ENCODE results near the gene CDS1.
A peak's percentile ranks its signal among the peaks of the same experiment; 100 is the strongest.
"Not testable (repeated sequence)": the region's sequence is repeated elsewhere in the genome, so short reads cannot be mapped to it uniquely, and the experiment has no call there.

The CDS1 gene

DNA sequence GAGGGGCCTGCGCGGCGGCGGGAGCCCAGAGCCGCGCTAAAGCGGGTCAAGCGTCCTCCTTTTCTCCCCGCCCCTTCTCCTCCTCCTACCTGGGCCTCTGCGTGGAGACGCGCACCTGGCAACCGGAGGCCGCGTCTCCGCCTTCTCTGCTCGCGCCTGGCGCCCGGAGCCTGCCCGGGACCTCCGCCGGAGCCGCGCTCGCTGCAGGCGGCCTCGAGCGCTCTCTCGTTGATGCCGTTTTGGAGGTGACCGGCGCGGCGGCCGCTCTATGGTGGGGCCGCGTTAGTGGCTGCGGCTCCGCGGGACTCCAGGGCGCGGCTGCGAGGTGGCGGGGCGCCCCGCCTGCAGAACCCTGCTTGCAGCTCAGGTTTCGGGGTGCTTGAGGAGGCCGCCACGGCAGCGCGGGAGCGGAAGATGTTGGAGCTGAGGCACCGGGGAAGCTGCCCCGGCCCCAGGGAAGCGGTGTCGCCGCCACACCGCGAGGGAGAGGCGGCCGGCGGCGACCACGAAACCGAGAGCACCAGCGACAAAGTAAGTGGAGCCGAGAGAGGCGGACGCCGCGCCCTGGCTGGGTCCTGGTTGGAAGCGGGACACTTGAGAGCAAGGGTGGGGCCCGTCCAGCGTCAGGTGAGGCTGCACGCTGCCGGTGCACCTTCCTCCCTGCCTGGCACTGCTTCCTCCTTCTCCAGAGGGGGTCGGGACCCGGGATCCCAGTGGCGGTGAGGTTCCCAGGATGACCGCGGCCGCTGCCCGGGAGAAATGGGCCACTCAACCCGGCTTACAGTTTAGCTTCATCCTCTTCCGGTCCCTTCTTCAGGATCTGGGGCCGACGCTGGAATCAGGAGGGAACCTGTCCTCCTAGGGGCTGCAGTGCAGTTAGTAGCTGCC is at the start of gene CDS1:
TSS of gene CDS1 (plus strand) at position 140 of the 888 bp plus-strand sequence. CDS start at position 415, 275 bp downstream.
- DNase-seq, result peak; percentile 28

DNA sequence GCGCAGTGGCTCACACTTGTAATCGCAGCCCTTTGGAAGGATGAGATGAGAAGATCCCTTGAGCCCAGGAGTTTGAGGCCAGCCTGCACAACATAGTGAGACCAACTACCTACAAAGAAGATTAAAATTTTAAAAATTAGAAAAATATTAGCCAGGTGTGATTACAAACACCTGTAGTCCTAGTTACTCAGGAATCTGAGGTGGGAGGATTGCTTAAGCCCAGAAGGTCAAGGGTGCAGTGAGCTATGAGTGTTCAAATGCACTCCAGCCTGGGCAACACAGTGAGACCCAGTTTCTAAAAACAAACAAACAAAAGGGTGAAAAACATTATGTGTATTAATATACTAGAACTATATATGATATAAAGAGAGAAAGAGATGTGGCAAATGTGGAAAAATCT is 47.0 kb upstream of the CDS1 start:
- DNase-seq, result no peak

DNA sequence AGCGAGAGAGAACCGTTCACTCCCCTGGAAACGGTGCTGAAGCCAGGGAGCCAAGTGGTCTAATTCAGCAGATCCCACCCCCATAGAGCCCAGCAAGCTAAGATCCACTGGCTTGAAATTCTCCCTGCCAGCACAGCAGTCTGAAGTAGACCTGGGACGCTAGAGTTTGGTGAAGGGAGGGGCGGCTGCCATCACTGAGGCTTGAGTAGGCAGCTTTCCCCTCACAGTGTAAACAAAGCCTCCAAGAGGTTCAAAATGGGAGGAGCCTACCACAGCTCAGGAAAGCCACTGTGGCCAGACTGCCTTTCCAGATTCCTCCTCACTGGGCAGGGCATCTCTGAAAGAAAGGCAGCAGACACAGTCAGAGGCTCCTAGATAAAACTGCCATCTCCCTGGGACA is 37.8 kb upstream of the CDS1 start:
- no peak for DNase-seq

DNA sequence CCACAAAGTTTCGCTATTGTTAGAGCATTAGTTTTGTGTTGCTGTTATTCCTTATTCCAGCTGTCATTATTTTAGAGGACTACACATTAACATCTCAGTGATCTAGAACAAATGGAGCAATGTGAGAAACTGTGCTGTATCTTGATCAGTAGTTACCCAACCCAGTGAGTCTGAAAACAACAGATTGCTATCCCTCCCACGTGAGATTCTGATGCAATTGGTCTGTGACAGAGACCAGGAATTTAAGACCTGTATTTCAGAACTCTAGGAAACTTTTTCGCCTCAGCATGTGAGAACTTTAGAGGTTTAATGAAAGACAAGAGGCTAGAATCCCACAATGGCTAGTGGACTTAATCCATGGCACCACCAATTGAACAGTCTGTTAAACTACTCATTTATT is 35.7 kb upstream of the CDS1 start:
- no peak for DNase-seq

DNA sequence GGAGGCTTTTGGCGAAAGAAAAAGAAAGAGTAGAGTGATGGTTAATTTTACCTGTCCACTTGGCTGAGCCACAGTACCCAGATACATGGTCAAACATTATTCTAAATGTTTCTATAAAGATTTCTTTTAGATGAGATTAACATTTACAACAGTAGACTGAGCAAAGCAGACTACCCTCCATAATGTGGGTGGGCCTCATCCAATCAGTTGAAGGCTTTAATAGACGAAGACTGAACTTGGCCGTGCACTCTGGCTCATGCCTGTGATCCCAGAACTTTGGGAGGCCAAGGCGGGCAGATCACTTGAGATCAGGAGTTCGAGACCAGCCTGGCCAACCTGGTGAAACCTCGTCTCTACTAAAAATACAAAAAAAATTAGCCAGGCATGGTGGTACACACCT is 33.7 kb upstream of the CDS1 start:
- not testable (repeated sequence) for DNase-seq

DNA sequence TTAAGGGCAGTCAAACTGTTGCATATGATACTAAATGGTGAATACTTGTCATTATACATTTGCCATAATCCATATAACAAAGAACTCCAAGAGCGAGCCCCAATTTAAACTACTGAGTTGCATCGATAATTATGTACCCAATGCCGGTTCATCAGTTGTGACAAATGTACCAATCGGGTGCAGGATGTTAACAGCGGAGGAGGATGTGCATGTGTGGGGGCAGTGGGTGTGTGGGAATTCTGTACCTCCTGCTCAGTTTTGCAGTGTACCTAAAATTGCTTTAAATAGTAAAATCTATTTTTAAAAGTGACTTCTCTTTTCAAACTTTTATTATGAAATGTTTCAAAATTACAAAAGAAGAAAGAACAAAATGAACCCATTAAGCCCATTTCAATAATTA is 20.8 kb upstream of the CDS1 start:
- no peak for DNase-seq

DNA sequence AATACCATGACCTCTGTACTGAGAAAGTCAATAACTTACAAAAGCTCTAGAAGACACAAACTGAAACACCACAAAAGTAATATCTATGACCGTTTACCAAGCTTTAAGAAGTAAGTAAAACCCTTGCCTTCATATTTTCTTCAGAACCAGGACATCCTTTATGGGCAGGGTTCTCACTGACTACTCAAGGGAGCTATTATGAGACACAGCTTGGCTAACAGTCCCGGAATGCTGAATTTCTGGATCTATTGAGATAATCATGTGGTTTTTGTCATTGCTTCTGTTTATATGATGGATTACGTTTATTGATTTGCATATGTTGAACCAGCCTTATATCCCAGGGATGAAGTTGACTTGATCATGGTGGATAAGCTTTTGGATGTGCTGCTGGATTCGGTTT is 19.9 kb upstream of the CDS1 start:
- no peak for DNase-seq

DNA sequence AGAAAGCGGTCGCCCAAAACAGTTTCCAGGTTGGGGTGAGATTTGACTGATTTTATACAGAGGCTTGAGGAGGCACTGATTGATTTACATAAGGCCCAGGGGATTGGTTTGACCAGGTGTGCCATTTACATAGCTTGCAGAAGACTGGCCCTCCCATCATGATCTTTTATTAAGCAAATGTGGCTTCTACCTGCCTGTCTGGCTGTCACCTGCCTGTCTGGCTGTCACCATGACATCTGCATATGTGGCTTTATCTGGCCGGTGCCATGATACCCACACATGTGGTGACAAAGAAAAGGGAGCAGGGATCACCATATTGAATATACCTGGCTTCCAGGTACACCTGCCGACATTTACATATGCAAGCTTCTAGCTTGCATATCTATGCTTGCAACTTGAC is 17.0 kb upstream of the CDS1 start:
- DNase-seq, result no peak

DNA sequence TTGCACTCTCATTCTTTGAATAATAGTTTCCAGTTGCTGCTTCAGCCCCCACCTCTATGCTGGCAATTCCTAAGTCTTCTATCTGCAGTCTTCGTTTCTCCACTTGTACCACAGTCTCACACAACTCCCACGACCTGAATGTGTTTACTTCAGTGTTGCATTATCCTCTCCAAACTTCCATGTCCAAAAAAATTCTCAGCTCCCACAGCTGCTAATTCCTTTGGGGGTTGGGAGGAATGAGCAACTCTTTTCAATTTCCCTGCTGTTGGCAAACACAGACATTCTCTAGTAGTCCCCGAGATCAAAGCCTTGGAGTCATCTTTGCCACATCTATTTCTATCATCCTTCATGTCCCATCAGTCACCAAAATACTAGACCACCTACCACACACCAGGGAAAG is 14.4 kb upstream of the CDS1 start:
- no peak for DNase-seq

DNA sequence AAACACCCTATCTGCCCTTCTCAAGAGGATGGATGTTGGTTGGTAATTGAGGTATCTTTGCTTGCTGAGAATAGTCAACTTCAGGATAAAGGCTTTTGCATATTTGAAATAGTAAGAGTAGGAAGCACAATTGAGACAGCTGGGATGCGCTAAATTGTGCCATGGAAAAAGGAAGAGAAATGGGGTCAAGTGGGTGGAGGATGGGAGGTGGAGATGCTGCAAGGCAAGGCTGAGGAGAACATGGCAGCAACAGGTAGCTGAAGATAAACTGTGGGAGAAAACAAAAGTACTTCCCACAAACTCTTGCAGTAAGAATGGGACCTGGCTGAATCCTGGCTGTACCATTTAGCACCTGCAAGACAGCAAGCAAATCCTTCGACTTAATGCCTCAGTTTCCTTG is 13.9 kb upstream of the CDS1 start:
- no peak for DNase-seq

DNA sequence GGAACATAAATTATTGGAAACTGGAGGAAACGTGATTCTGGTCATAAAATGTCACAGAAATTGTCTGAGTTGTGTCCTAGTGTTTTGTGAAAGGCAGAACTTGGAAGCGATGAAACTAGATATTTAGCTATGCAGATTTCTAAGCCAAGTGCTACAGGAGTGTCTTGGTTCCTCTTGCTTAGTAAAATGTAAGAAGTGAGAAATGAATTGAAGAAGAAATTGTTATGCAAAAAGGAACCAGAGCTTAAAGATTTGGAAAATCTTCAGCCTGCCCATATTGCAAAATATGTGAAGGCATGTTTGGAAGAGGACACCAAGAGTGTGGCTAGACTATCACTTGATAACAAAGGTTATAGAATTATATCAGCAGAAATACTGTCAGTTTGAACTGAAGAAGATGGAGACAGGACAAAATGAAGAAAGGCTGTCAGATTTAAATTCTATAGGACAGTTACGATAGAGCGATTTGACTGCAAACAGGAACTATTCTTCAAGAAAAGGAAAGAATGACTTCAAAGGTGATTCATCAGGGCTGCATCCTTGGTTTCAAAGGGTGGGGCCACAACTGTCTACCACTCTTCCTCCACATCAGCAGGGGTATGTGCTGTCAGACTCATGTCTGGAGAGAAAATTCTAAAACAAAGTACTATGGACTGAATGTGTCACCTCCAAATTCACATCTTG is 9.4 kb upstream of the CDS1 start:
- peak; percentile 21 for DNase-seq

DNA sequence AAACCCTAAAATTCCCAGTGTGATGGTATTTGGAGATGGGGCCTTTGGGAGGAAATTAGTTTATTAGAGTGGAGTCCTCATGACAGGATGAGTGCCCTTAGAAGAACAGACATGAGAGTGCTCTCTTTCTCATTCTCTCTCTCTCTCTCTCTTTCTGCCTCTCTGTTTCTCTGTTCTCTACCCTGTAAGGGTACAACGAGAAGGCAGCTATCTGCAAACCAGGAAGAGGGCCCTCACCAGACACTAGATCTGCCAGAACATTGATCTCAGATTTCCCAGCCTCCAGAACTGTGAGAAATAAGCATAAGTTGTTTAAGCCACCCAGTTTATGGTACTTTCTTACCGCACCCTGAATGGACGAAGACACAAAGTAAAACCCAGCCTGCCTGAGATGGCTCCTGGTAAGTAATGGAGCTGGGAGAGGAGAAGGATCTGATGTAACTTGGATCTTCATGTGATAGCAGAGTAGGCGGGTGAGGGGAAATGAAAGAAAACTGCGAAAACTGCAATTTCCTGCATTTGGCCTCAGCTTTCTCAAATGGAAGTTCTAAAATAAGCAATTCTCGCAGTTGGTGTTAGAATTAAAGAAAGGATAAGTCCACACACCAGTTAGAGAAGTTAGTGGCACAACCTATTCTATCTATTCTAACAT is 8.7 kb upstream of the CDS1 start:
- DNase-seq, result no peak

DNA sequence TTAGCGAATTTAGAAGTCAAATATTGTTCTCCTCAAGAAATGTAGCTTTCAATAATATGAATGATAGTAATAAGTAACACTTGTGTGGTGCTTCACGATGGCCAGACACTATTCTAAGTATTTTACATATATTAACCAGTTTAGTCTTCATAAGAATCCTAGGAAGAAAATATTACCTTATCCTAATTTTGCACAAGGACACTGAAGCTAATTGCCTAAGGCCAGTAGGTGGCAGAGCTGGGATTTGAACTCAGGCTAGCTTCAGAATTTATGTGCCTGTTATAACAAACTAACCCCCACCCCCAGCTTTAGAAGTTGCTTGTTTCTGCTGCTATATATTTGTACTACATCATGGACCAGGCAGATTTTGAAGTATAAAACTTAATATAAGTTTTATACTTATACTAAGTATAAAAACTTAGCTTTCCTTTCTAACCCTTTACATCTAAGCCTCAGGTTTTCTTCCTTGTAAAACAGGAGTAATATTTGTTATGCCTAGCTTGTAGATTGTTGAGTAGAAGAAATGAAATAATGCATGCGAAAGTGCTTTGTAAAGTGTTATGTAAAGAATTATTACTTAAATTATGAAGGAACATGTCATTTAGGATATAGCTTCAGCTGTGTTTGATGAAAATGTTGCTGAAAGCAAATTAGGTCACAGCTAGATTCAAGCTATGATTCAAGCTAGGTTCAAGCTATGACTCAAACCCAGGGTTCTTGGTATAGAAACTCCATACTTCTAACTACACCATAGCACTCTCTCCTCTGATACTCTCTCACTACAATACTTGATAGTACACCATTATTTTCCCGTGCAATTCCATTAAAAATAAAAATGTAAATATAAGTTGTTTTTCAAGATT is 4.2 kb upstream of the CDS1 start:
- peak; percentile 8 for DNase-seq

DNA sequence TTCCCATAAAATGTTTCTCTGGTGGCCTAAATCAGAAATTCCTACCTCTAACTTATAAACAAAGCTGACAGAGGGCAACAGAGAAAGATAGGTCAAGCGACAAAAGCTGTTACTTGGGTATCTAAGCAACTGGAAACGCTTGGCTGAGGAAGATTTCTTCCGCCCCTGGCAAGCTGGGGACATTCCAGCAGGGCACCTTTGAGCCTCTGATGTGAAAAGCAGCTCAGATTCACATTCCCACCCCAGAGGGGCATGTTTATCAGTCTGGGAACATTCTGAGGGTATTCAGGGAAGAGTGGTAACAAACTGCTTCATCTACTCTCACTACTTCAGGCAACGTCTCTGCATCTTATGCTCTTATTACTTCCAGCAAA is 3.5 kb upstream of the CDS1 start:
- DNase-seq, result no peak

DNA sequence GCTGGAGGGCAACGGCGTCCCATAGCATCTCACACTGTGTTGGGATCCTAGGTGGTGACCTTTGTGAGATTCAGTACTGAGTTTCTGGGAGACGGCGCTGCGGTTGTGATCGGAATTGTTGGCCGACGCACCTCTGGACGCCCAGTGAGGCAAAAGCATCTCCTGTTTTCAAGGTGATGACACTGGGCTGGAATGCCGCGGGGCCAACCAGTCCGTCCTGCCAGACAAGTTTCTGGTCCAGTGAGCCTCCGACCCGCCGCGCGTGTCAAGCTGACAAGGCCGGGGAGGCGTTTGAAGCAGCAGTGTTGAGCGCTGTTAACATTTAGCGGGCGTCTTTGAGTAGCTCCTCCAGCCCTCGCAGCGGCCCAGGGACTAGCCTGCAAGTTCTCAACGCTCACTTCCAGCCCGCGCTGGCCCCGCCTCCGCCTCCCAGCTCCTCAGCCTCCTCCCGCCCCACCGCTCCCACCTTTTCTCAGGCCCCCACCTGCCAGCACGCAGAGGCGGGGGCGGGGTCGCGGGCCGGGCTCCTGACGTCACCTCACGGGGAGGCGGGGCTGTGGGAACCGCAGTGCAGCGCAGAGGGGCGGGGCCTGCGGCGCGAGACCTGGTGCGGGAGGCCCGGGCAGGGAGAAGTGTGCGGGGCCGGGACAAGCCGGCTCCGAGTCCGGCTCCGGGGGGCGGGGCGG is 482 bp upstream of the CDS1 start:
- DNase-seq, result peak; percentile 90

DNA sequence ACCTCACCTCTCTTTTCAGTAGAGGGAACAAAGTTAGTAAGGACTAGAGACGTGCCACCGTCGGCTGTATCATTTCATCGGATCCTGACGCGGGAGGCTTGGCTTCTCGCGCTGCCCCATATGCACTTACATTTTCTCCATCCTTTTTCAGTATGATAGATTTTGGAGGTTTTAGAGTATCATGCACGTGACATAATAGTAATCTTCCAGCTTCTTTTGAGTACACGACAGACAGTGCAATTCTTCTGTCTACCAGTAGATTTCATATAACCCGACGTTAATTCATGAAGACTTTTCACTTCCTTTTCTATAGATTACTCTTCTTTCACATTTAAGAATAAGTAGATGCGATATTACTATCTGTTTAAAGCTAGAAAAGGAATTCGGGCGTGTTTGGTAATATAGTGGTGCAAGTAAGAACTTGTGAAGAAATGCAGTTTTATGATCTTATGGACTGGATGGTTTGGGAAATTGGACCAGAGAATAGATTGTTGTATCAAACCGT is 1.0 kb downstream of the CDS1 start:
- peak; percentile 4 for DNase-seq

DNA sequence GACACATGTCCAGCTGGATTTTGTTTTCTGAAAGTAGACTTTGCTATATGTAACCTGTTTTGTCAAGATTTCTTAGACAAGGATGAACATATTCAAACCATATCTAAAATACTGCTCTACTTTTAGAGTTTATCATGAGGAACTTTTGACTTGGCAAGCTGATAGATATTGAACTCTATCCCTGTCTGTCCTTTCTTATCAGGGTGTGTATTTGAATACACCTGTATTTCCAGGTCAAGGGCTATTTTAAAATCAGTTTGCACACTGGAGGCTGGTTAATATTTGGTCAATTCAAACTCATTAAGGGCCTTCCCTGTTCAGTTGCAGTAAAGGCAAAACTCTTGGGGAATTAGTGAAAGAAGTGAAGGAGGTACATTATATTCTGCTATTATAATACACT is 2.3 kb downstream of the CDS1 start:
- no peak for DNase-seq

DNA sequence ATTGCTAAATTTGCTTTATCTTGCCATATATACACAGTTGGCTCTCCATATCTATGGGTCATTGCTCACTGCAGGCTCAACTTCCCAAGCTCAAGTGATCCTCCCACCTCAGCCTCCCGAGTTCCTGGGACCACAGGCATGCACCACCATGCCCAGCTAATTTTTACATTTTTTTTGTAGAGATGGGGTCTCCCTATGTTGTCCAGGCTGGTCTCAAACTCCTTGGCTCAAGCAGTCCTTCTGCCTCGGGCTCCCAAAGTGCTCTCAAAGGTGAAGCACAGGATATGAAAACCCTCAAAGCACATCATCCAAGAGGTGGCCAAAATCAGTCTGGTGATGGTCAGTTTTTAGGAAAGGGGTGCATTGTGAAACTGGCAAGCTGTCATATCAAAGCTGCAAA is 11.8 kb downstream of the CDS1 start:
- DNase-seq, result no peak

DNA sequence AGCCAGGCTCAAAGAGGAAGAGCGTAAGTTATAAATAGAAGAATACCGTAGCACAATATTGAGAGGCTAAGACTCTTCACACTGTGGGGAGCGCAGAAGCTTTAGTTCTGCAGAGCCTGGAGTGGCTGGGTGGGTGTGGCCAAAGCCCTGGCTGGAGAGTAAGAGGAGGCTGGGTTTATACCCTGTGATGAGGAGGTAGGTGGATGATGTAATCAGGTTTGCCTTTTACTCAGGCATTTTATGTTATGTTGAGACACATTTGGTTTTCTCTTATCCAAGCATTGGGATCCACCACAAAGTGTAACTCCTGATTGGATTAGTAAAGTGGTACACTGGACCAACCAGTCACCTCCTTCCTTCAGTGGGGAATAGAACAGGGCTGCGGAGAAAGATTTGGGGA is 13.9 kb downstream of the CDS1 start:
- DNase-seq, result peak; percentile 4

DNA sequence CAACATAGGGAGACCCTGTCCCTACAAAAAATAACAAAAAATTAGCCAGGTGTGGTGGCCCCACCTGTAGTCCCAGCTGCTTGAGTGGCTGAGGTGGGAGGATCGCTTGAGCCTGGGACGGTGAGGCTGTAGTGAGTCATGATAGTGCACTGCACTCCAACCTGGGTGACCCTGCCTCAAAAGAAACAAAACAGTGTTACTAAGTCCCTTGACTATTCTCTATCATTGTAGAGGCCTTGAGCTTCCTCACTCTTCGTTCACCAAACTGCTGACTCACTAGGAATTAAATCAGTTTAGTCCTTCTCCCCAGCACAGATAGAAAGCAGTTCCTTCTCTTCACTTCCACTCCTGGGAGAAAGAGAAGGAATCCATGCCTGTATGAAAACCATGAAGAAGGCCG is 14.5 kb downstream of the CDS1 start:
- DNase-seq, result no peak

DNA sequence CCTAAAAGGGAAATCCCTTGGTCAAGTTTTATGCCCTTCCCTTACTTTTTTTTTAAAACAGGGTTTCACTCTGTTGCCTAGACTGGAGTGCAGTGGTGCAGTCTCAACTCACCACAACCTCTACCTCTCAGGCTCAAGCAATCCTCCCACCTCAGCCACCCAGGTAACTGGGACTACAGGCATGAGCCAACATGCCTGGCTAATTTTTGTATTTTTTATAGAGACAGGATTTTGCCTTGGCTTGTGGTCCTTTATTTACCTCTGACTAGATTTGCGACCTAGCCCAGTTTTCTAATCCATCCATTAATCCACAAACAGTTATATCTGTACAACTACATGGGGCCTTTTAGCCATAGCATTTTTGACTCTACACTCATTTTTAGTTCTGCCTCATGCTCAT is 23.7 kb downstream of the CDS1 start:
- no peak for DNase-seq

DNA sequence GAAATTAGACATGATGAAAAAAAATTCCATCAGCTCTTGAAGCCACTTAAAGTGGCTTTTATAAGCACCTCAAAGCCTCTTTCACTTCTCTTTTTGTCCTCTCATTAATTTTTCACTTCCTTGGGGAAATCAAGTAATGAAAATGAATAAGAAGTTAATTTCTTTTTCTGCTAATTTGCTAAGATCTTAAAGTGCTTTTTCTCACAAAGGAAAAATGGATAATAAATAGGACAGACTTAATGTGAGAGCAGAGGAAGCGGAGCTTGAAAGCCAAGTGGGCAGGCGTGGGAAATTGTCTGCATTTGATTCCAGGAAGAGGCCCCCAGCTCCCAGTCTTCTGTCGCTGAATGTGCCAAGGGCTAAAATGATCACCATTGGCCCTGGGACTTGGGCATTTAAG is 28.6 kb downstream of the CDS1 start:
- no peak for DNase-seq

Data from stimulated activated CD4-positive, alpha-beta T cell treated with anti-CD3 and anti-CD28 coated beads, Interleukin-15, amount 100 ng/mL, for 24 hours (primary cell).